Fibroblast of lung (primary cell): Measurements from ENCODE around the gene TGFBR3. TPM values are rescaled to one million over a fixed set of nuclear protein-coding genes. Genes with fewer than 3 reads are reported as not detected.
A peak's percentile ranks its signal among the peaks of the same experiment; 100 is the strongest.

Experiments
- DNase-seq, 2 donors: peaks; one replicate each; pipeline versions ENCODE4 v3.0.0 to v3.0.0-alpha.2; 2010; ENCODE audit warnings: low read depth in 2 of 2
- H2AFZ ChIP-seq: 2 replicates; pipeline ENCODE4 v1.5.1; 2012; ENCODE audit warnings: low read length, control low read depth, inconsistent platforms
- H3K27ac ChIP-seq: 2 replicates; pipeline ENCODE4 v1.5.1; 2011; ENCODE audit warnings: low read length, control low read depth; ENCODE audit not compliant: insufficient read depth
- H3K27me3 ChIP-seq: 2 replicates; pipeline ENCODE4 v1.5.1; 2011; ENCODE audit warnings: mild to moderate bottlenecking, low read length; ENCODE audit not compliant: control insufficient read depth, insufficient read depth
- H3K36me3 ChIP-seq: 2 replicates; pipeline ENCODE4 v1.5.1; 2011; ENCODE audit warnings: low read length; ENCODE audit not compliant: control insufficient read depth, insufficient read depth
- H3K4me1 ChIP-seq: 2 replicates; pipeline ENCODE4 v1.5.1; 2011; ENCODE audit warnings: low read length; ENCODE audit not compliant: control insufficient read depth, insufficient read depth; ENCODE audit errors: extremely low read depth
- H3K4me2 ChIP-seq: 2 replicates; pipeline ENCODE4 v1.5.1; 2011; ENCODE audit warnings: low read length, control low read depth; ENCODE audit not compliant: insufficient read depth; ENCODE audit errors: extremely low read depth
- H3K4me3 ChIP-seq, 4 experiments: fragments of 200-600 bp in 1 of 4; sonication (generic) in 1 of 4; replicated peaks in 1 of 4; 2 replicates each; pipeline ENCODE4 v1.5.1; 2011 to 2016; ENCODE audit warnings: low read length in 4 of 4, low read depth in 3 of 4, mild to moderate bottlenecking in 3 of 4, control low read depth in 2 of 4, inconsistent platforms in 1 of 4, mixed read lengths in 1 of 4; ENCODE audit not compliant: insufficient read depth in 1 of 4; ENCODE audit errors: control extremely low read depth in 1 of 4
- H3K79me2 ChIP-seq: 2 replicates; pipeline ENCODE4 v1.5.1; 2012; ENCODE audit warnings: mild to moderate bottlenecking, low read length, inconsistent platforms; ENCODE audit not compliant: control insufficient read depth, insufficient read depth
- H3K9ac ChIP-seq: 2 replicates; pipeline ENCODE4 v1.5.1; 2011; ENCODE audit warnings: mild to moderate bottlenecking, low read length, control low read depth; ENCODE audit not compliant: insufficient read depth
- H3K9me3 ChIP-seq: 2 replicates; pipeline ENCODE4 v1.5.1; 2012; ENCODE audit warnings: low read depth, low read length; ENCODE audit not compliant: control insufficient read depth, insufficient read depth
- H4K20me1 ChIP-seq: 2 replicates; pipeline ENCODE4 v1.5.1; 2011; ENCODE audit warnings: low read length; ENCODE audit not compliant: control insufficient read depth, insufficient read depth; ENCODE audit errors: extremely low read depth
- CTCF ChIP-seq, 2 donors: IDR thresholded peaks in 1 of 2; conservative IDR thresholded peaks in 1 of 2; 1 replicate in 1 of 2; 2 replicates in 1 of 2; pipeline ENCODE4 v1.5.1; 2011 to 2012; ENCODE audit warnings: low read length in 2 of 2, control low read depth in 1 of 2, inconsistent platforms in 1 of 2, low read depth in 1 of 2, mild to moderate bottlenecking in 1 of 2
- EZH2 ChIP-seq: IDR thresholded peaks from 2 replicates; pipeline ENCODE4 v1.5.1; 2012; ENCODE audit warnings: low read length, control low read depth, mild to moderate bottlenecking; ENCODE audit errors: missing control alignments
- polyA plus RNA-seq, 2 donors: library from polyadenylated mRNA; depleted of rRNA in 1 of 2; stranded (reverse) in 1 of 2; unstranded in 1 of 2; fragments of >200 nt; gene quantifications; 2 replicates each; pipeline ENCODE4 v1.2.1, GENCODE V29; 2011 to 2012; ENCODE audit warnings: missing spikeins in 1 of 2
- total RNA-seq: library from RNA; depleted of rRNA; stranded (reverse); fragments of >200 nt; gene quantifications from 2 replicates; pipeline ENCODE4 v1.2.1, GENCODE V29; 2014

TGFBR3 gene
- total and polyA plus RNA-seq, 2 donors (not counting 1 experiment from before 2014, with no cell fraction given), result 68.3 to 98.1 TPM

GRCh38 chr1:91798241-91798648, 87.7 kb downstream of the TGFBR3 start:
- Histone ChIP-seq H3K27me3 (no peaks in the 10 kb centered on the region), H3K9ac (peak overlapping the region; percentile 2), H3K4me1 (peaks cover 9% of the 10 kb centered on the region), H3K79me2 (peaks cover 5% of the 10 kb centered on the region), H3K9me3 (no peaks in the 10 kb centered on the region), H3K4me3 (no peak overlapping the region), H3K4me2 (no peak overlapping the region), H4K20me1 (no peaks in the 10 kb centered on the region), H3K27ac (no peak overlapping the region), H2AFZ (no peak overlapping the region), H3K36me3 (no peaks in the 10 kb centered on the region)
- no peak for DNase-seq
- TF ChIP-seq CTCF (conservative IDR thresholded peaks at IDR 0.05 in 1 of 2, IDR thresholded peaks at IDR 0.05 in 1 of 2; ENCODE audit: low read depth in 1 of 2, low read length in 2 of 2), result no peak
- no peak for TF ChIP-seq EZH2

- H3K4me3 ChIP-seq, result no peak overlapping the region
- peaks cover 17% of the 10 kb centered on the region for H3K4me1 ChIP-seq
- no peaks in the 10 kb centered on the region for H4K20me1 ChIP-seq
- DNase-seq, result no peak
- no peak overlapping the region for H3K9ac ChIP-seq
- peaks cover 5% of the 10 kb centered on the region for H3K79me2 ChIP-seq
- H3K27ac ChIP-seq, result no peak overlapping the region
- TF ChIP-seq CTCF (conservative IDR thresholded peaks at IDR 0.05 in 1 of 2, IDR thresholded peaks at IDR 0.05 in 1 of 2; ENCODE audit: low read depth in 1 of 2, low read length in 2 of 2) (no peak), EZH2 (no peak)
- no peaks in the 10 kb centered on the region for H3K36me3 ChIP-seq
- H2AFZ ChIP-seq, result no peak overlapping the region
- H3K27me3 ChIP-seq, result no peaks in the 10 kb centered on the region
- H3K4me2 ChIP-seq, result no peak overlapping the region
- no peaks in the 10 kb centered on the region for H3K9me3 ChIP-seq
Measured at GRCh38 chr1:91797164-91797563, 88.8 kb downstream of the TGFBR3 start.

- H3K9me3 ChIP-seq, result no peaks in the 10 kb centered on the region
- no peak for DNase-seq
- H3K9ac ChIP-seq, result no peak overlapping the region
- no peak overlapping the region for H2AFZ ChIP-seq
- H3K36me3 ChIP-seq, result no peaks in the 10 kb centered on the region
- no peak overlapping the region for H3K27ac ChIP-seq
- H3K27me3 ChIP-seq, result no peaks in the 10 kb centered on the region
- no peak overlapping the region for H3K4me3 ChIP-seq
- TF ChIP-seq CTCF (conservative IDR thresholded peaks at IDR 0.05 in 1 of 2, IDR thresholded peaks at IDR 0.05 in 1 of 2; ENCODE audit: low read depth in 1 of 2, low read length in 2 of 2) (no peak), EZH2 (no peak)
- peaks cover 5% of the 10 kb centered on the region for H3K79me2 ChIP-seq
- no peak overlapping the region for H3K4me2 ChIP-seq
- no peaks in the 10 kb centered on the region for H4K20me1 ChIP-seq
- peaks cover 17% of the 10 kb centered on the region for H3K4me1 ChIP-seq
Measured at GRCh38 chr1:91796390-91796654, 89.6 kb downstream of the TGFBR3 start.
